GM23338 (cell line): ENCODE results near the gene CFTR.

ENCODE experiments used
- CREB1 ChIP-seq: fragments of 250-450 bp; sonication (Bioruptor Pico); IDR thresholded peaks from 2 replicates; pipeline ENCODE4 v1.5.0; 2020; ENCODE audit warnings: low read depth, mild to moderate bottlenecking, moderate library complexity
- CTCF ChIP-seq, 2 experiments: fragments of 200-600 bp in 1 of 2; sonication (generic) in 1 of 2; conservative IDR thresholded peaks; 2 replicates each; pipeline versions ENCODE4 v1.5.1 to v1.6.1; 2016 to 2017; ENCODE audit warnings: antibody characterized with exemption in 2 of 2, low read depth in 2 of 2, mild to moderate bottlenecking in 2 of 2, moderate library complexity in 1 of 2
- ETS1 ChIP-seq: IDR thresholded peaks from 2 replicates; pipeline ENCODE4 v1.6.1; 2016; ENCODE audit warnings: antibody characterized with exemption
- EZH2 ChIP-seq: fragments of 200-600 bp; sonication (generic); IDR thresholded peaks from one replicate; pipeline ENCODE4 v1.8.0; 2017; ENCODE audit warnings: antibody characterized with exemption, mild to moderate bottlenecking, low read depth; ENCODE audit not compliant: unreplicated experiment
- JUNB ChIP-seq: IDR thresholded peaks from one replicate; pipeline ENCODE4 v1.6.1; 2016; ENCODE audit warnings: antibody characterized with exemption; ENCODE audit not compliant: unreplicated experiment
- POLR2AphosphoS5 ChIP-seq: IDR thresholded peaks from 2 replicates; pipeline ENCODE4 v1.6.1; 2016; ENCODE audit warnings: antibody characterized with exemption, low read depth
- REST ChIP-seq: IDR thresholded peaks from one replicate; pipeline ENCODE4 v1.6.1; 2018; ENCODE audit warnings: antibody characterized with exemption; ENCODE audit not compliant: unreplicated experiment
- STAT1 ChIP-seq: IDR thresholded peaks from one replicate; pipeline ENCODE4 v1.6.1; 2016; ENCODE audit warnings: antibody characterized with exemption; ENCODE audit not compliant: unreplicated experiment
- ZNF114 ChIP-seq: fragments of 250-450 bp; sonication (Bioruptor Pico); IDR thresholded peaks from 2 replicates; pipeline ENCODE4 v1.5.0; 2020; ENCODE audit warnings: mild to moderate bottlenecking, moderate library complexity

- TF ChIP-seq CTCF (conservative IDR thresholded peaks at IDR 0.05; ENCODE audit: low read depth in 2 of 2), result no peak; a peak in 1 of 4 replicates
- no peak for TF ChIP-seq REST
- no peak for TF ChIP-seq EZH2
- TF ChIP-seq JUNB, result no peak
- no peak for TF ChIP-seq STAT1
- TF ChIP-seq ETS1, result no peak
- no peak for TF ChIP-seq CREB1 (CRISPR knock-in tag)
- TF ChIP-seq ZNF114 (CRISPR knock-in tag), result no peak
- no peak for TF ChIP-seq POLR2AphosphoS5
Observed at GRCh38 chr7:117673839-117674238, 194.0 kb downstream of the CFTR start.
